ENCODE results near the gene DENND1C.

DENND1C gene

GRCh38 chr19:6429419-6430221, 52.0 kb downstream of the DENND1C start:
- TF ChIP-seq FOXP2 (optimal IDR thresholded peaks at IDR 0.05; ENCODE audit: borderline replicate concordance, extremely low read depth, extremely low read length, insufficient read depth): no peak
- TF ChIP-seq TAF1 (IDR thresholded peaks at IDR 0.05; ENCODE audit: borderline replicate concordance, insufficient read depth, low read length): no peak
- TF ChIP-seq REST (IDR thresholded peaks at IDR 0.05; ENCODE audit: insufficient read depth in 1 of 2, low read depth in 2 of 2, low read length in 2 of 2): no peak
- no peak for TF ChIP-seq SIN3A (IDR thresholded peaks at IDR 0.05; ENCODE audit: borderline replicate concordance, insufficient read depth, low read length)
- TF ChIP-seq POLR2AphosphoS5 (IDR thresholded peaks at IDR 0.05; ENCODE audit: low read depth, low read length): no peak

- TF ChIP-seq SIN3A (IDR thresholded peaks at IDR 0.05; ENCODE audit: borderline replicate concordance, insufficient read depth, low read length): no peak
- TF ChIP-seq TAF1 (IDR thresholded peaks at IDR 0.05; ENCODE audit: borderline replicate concordance, insufficient read depth, low read length): no peak
- no peak for TF ChIP-seq FOXP2 (optimal IDR thresholded peaks at IDR 0.05; ENCODE audit: borderline replicate concordance, extremely low read depth, extremely low read length, insufficient read depth)
- no peak for TF ChIP-seq REST (IDR thresholded peaks at IDR 0.05; ENCODE audit: insufficient read depth in 1 of 2, low read depth in 2 of 2, low read length in 2 of 2)
Observed at GRCh38 chr19:6427131-6427530, 54.5 kb downstream of the DENND1C start.

GRCh38 chr19:6425732-6426620, 55.6 kb downstream of the DENND1C start:
- TF ChIP-seq FOXP2 (optimal IDR thresholded peaks at IDR 0.05; ENCODE audit: borderline replicate concordance, extremely low read depth, extremely low read length, insufficient read depth): no peak
- no peak for TF ChIP-seq SIN3A (IDR thresholded peaks at IDR 0.05; ENCODE audit: borderline replicate concordance, insufficient read depth, low read length)
- TF ChIP-seq POLR2AphosphoS5 (IDR thresholded peaks at IDR 0.05; ENCODE audit: low read depth, low read length): no peak
- TF ChIP-seq REST (IDR thresholded peaks at IDR 0.05; ENCODE audit: insufficient read depth in 1 of 2, low read depth in 2 of 2, low read length in 2 of 2): no peak
- no peak for TF ChIP-seq TAF1 (IDR thresholded peaks at IDR 0.05; ENCODE audit: borderline replicate concordance, insufficient read depth, low read length)

- TF ChIP-seq REST (IDR thresholded peaks at IDR 0.05; ENCODE audit: insufficient read depth in 1 of 2, low read depth in 2 of 2, low read length in 2 of 2) (no peak), TAF1 (IDR thresholded peaks at IDR 0.05; ENCODE audit: borderline replicate concordance, insufficient read depth, low read length) (no peak), FOXP2 (optimal IDR thresholded peaks at IDR 0.05; ENCODE audit: borderline replicate concordance, extremely low read depth, extremely low read length, insufficient read depth) (peak; percentile 41)
Observed at GRCh38 chr19:6424939-6425731, 56.5 kb downstream of the DENND1C start.
